DOHH2 (cell line): ENCODE measurements around the gene IGSF9.

Experiments
- H3F3A ChIP-seq: fragments of 200-600 bp; sonication (generic), shearing (Covaris generic); 2 replicates; pipeline ENCODE4 v1.6.0; 2016; ENCODE audit warnings: antibody characterized with exemption, mild to moderate bottlenecking; ENCODE audit not compliant: control insufficient read depth, insufficient read depth
- H3K27ac ChIP-seq: fragments of 200-600 bp; sonication (generic); 2 replicates; pipeline ENCODE4 v1.5.1; 2014; ENCODE audit warnings: low read depth, mild to moderate bottlenecking, low read length, moderate library complexity
- H3K27me3 ChIP-seq: fragments of 200-600 bp; sonication (generic); 2 replicates; pipeline ENCODE4 v1.6.1; 2014; ENCODE audit warnings: mild to moderate bottlenecking, low read length, mixed read lengths; ENCODE audit not compliant: control insufficient read depth
- H3K36me3 ChIP-seq: fragments of 200-600 bp; sonication (generic); 2 replicates; pipeline ENCODE4 v1.6.1; 2014; ENCODE audit warnings: mild to moderate bottlenecking, low read length, moderate library complexity, mixed read lengths; ENCODE audit not compliant: control insufficient read depth
- H3K4me1 ChIP-seq: fragments of 200-600 bp; sonication (generic); 2 replicates; pipeline ENCODE4 v1.6.1; 2014; ENCODE audit warnings: mild to moderate bottlenecking, low read length, mixed read lengths; ENCODE audit not compliant: control insufficient read depth
- H3K4me2 ChIP-seq: fragments of 200-600 bp; sonication (generic); 2 replicates; pipeline ENCODE4 v1.6.0; 2014; ENCODE audit warnings: mild to moderate bottlenecking, low read length, moderate library complexity
- H3K4me3 ChIP-seq: fragments of 200-600 bp; sonication (generic); 2 replicates; pipeline ENCODE4 v1.5.1; 2014; ENCODE audit warnings: mild to moderate bottlenecking, low read length, mixed read lengths
- H3K79me2 ChIP-seq: fragments of 200-600 bp; sonication (generic); 2 replicates; pipeline ENCODE4 v1.6.1; 2014; ENCODE audit warnings: mild to moderate bottlenecking, low read length, mixed read lengths; ENCODE audit not compliant: control insufficient read depth
- H3K9me2 ChIP-seq: fragments of 200-600 bp; sonication (generic); replicated peaks from 2 replicates; pipeline ENCODE4 v1.6.1; 2014; ENCODE audit warnings: mild to moderate bottlenecking, low read length, mixed read lengths; ENCODE audit not compliant: control insufficient read depth
- H3K9me3 ChIP-seq: fragments of 200-600 bp; sonication (generic); 2 replicates; pipeline ENCODE4 v1.6.1; 2014; ENCODE audit warnings: antibody characterized with exemption, low read length, mixed read lengths; ENCODE audit not compliant: control insufficient read depth, insufficient read depth
- H4K20me1 ChIP-seq: fragments of 200-600 bp; sonication (generic); 2 replicates; pipeline ENCODE4 v1.6.0; 2014; ENCODE audit warnings: low read depth, mild to moderate bottlenecking, antibody characterized with exemption, low read length, moderate library complexity; ENCODE audit not compliant: control insufficient read depth, insufficient read depth
- EZH2phosphoT487 ChIP-seq: fragments of 200-600 bp; sonication (generic); IDR thresholded peaks from 2 replicates; pipeline ENCODE4 v1.6.1; 2017; ENCODE audit warnings: borderline replicate concordance, mild to moderate bottlenecking, antibody characterized with exemption, low read length, moderate library complexity, mixed read lengths
- TF ChIP-seq, protein P1 (sequence below): fragments of 200-600 bp; sonication (generic); IDR thresholded peaks from one replicate; pipeline ENCODE4 v1.5.1; 2014; ENCODE audit warnings: antibody characterized with exemption, mild to moderate bottlenecking, low read depth, low read length; ENCODE audit not compliant: poor library complexity, severe bottlenecking

Gene IGSF9

DNA sequence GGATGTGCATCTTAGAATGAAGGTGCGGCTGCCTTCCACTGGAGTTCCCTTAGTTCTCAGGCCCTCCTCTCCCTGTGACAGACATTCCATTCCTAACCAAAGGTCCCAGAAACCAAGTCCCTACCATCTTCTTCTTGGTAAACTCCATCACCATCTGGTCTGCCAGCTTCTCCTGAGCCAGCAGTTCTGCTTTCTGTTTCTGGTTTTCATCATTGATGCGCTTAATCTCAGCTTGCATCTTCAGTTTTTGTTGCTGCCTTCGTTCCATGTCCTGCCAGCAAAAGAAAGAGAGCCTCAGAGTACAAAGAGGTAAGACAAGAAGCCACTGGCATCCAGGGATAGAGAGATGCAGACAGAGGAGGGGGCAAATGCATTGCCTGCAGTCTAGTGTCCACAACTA, 65.0 kb downstream of the IGSF9 start:
- Histone ChIP-seq H3K36me3 (no peaks in the 10 kb centered on the region), H3K79me2 (no peaks in the 10 kb centered on the region), H3K4me1 (no peaks in the 10 kb centered on the region), H4K20me1 (no peaks in the 10 kb centered on the region), H3F3A (no peaks in the 10 kb centered on the region), H3K27ac (no peak overlapping the region), H3K4me2 (no peak overlapping the region), H3K27me3 (no peaks in the 10 kb centered on the region), H3K9me3 (no peaks in the 10 kb centered on the region), H3K9me2 (no peaks in the 10 kb centered on the region), H3K4me3 (no peak overlapping the region)
- TF ChIP-seq EZH2phosphoT487: no peak
- TF ChIP-seq, protein P1, sequence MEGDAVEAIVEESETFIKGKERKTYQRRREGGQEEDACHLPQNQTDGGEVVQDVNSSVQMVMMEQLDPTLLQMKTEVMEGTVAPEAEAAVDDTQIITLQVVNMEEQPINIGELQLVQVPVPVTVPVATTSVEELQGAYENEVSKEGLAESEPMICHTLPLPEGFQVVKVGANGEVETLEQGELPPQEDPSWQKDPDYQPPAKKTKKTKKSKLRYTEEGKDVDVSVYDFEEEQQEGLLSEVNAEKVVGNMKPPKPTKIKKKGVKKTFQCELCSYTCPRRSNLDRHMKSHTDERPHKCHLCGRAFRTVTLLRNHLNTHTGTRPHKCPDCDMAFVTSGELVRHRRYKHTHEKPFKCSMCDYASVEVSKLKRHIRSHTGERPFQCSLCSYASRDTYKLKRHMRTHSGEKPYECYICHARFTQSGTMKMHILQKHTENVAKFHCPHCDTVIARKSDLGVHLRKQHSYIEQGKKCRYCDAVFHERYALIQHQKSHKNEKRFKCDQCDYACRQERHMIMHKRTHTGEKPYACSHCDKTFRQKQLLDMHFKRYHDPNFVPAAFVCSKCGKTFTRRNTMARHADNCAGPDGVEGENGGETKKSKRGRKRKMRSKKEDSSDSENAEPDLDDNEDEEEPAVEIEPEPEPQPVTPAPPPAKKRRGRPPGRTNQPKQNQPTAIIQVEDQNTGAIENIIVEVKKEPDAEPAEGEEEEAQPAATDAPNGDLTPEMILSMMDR: no peak

DNA sequence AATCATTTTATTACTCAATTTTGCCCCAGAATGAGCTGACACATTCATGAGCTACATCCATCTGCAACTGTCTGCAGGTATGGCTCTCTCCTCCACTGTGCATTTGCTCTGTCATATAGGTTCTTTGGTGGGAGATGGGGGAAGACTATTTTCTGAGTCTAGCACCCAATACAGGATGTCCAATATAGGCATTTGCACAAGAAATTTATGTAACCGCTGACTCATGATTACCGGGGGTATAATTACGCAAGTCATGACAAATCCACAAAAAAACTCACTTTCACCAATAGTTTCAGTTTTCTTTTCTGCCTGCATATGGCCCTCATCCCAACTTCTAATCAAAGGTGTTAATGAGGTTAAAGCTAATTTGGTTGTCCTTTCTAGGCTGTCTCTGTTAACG, 65.4 kb downstream of the IGSF9 start:
- Histone ChIP-seq H3K4me3 (no peak overlapping the region), H4K20me1 (no peaks in the 10 kb centered on the region), H3K79me2 (no peaks in the 10 kb centered on the region), H3K4me2 (no peak overlapping the region), H3K4me1 (no peaks in the 10 kb centered on the region), H3K9me3 (no peaks in the 10 kb centered on the region), H3K27me3 (no peaks in the 10 kb centered on the region), H3K27ac (no peak overlapping the region), H3K36me3 (no peaks in the 10 kb centered on the region), H3F3A (no peaks in the 10 kb centered on the region), H3K9me2 (no peaks in the 10 kb centered on the region)
- TF ChIP-seq, protein P1: no peak
- no peak for TF ChIP-seq EZH2phosphoT487

DNA sequence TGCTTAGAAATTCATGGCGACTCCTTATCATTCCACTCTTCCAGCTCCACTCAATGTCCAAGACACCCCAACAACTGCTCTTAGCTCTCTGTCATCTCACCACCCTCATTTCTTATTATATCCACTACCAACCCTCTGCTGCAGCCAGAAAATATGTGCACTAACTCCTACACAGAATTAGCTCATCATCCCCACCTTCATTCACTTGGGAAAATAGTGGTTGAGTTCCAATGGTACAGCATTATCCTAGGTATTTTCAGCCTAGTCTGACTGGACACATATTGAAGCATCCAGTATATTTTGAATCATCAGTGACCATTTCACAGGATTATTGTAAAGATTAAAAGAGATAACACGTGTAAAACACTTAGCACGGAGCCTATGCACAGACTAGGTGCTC, 66.3 kb downstream of the IGSF9 start:
- H3K9me2 ChIP-seq: no peaks in the 10 kb centered on the region

More for the DNA sequence above, 66.3 kb downstream of the IGSF9 start:
- Histone ChIP-seq H4K20me1 (no peaks in the 10 kb centered on the region), H3K4me1 (no peaks in the 10 kb centered on the region), H3K4me2 (no peak overlapping the region), H3K9me3 (no peaks in the 10 kb centered on the region), H3K36me3 (no peaks in the 10 kb centered on the region), H3K27ac (no peak overlapping the region), H3K27me3 (no peaks in the 10 kb centered on the region), H3K4me3 (no peak overlapping the region), H3K79me2 (no peaks in the 10 kb centered on the region), H3F3A (no peaks in the 10 kb centered on the region)
- no peak for TF ChIP-seq EZH2phosphoT487
- TF ChIP-seq, protein P1: no peak
